GM21723 (cell line): Measurements from ENCODE around the gene DDX24.
A peak's percentile ranks its signal among the peaks of the same experiment; 100 is the strongest.

Source experiments
- ATAC-seq: cut with Tn5 transposase; IDR thresholded peaks from one replicate; pipeline ENCODE4 v1.9.1; 2021; ENCODE audit warnings: mild to moderate bottlenecking, moderate library complexity; ENCODE audit not compliant: unreplicated experiment

DDX24 gene, protein sequence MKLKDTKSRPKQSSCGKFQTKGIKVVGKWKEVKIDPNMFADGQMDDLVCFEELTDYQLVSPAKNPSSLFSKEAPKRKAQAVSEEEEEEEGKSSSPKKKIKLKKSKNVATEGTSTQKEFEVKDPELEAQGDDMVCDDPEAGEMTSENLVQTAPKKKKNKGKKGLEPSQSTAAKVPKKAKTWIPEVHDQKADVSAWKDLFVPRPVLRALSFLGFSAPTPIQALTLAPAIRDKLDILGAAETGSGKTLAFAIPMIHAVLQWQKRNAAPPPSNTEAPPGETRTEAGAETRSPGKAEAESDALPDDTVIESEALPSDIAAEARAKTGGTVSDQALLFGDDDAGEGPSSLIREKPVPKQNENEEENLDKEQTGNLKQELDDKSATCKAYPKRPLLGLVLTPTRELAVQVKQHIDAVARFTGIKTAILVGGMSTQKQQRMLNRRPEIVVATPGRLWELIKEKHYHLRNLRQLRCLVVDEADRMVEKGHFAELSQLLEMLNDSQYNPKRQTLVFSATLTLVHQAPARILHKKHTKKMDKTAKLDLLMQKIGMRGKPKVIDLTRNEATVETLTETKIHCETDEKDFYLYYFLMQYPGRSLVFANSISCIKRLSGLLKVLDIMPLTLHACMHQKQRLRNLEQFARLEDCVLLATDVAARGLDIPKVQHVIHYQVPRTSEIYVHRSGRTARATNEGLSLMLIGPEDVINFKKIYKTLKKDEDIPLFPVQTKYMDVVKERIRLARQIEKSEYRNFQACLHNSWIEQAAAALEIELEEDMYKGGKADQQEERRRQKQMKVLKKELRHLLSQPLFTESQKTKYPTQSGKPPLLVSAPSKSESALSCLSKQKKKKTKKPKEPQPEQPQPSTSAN

DNA sequence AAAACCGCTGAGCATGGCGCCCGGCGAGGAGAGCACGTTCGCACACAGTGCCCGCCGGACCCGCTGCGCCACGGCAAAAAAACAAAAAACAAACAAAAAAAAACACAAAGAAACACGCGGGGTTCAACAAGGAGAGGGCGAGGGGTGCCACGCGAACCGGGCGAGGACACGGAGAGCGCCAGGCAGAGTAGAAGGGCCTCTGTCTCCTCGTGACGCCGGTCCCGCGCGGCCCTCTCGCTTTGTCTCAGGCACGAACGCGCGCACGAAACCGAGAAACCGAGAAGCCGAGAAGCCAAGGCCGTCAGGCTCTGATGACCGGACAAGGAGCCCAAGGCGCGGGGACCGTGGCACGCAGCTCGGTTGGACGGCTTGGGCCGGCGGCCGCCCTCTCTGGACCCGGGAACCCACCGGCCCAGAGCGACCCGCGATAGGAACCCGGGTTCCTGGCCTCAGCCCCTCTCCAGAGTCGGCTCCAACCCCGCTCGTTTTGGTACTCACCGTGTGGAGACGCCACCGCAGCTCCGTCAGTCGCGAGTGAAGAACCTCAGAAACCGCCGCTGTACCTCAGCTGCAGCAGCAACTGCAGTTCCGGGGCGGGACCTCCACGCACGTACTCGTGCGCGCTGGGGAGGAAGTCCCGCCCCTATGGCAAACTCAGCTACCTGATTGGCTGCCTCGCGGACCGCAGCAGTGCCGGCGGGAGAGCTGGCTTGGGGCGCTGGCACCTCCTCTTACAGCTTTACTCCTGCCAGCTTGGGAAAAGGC, at the start of gene DDX24, which contains the start of gene IFI27L1:
TSS of gene DDX24 (minus strand) at position 582 of the 765 bp plus-strand sequence. CDS start 1,460 bp downstream, outside the sequence.
TSS of gene IFI27L1 (plus strand) at position 690 of the 765 bp plus-strand sequence. CDS start 15,628 bp downstream, outside the sequence.
- peak; percentile 99 for ATAC-seq

DNA sequence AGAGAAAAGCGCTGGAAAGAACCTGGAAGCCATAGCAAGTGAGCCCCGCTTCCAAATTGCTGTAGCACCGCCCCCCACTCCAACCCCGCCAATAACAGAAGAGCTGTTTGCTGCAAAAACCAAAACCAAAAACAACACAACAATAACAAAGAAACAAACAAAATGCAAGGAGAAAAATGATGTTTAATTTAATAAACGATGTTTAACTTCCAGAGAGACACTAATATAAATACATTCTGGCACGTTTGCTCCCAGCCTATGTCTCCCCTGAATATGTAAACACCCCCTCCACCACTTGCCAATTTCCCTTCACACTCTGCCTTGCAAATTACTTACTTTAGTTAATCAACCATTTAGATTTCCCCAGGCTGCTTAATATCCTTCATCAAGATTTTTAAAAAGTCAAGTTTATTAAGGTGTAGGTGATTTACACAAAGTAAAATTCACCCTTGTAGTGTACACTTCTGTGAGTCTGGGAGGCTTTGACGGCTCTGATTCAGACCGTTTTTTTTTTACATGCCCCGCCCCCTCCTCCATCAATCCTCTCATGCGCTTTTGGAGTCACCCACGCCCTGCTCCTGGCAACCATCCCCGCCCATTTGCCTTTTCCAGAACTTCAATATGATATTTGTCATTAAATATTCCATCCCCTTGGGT, 48.9 kb upstream of the DDX24 start:
- ATAC-seq = no peak

DNA sequence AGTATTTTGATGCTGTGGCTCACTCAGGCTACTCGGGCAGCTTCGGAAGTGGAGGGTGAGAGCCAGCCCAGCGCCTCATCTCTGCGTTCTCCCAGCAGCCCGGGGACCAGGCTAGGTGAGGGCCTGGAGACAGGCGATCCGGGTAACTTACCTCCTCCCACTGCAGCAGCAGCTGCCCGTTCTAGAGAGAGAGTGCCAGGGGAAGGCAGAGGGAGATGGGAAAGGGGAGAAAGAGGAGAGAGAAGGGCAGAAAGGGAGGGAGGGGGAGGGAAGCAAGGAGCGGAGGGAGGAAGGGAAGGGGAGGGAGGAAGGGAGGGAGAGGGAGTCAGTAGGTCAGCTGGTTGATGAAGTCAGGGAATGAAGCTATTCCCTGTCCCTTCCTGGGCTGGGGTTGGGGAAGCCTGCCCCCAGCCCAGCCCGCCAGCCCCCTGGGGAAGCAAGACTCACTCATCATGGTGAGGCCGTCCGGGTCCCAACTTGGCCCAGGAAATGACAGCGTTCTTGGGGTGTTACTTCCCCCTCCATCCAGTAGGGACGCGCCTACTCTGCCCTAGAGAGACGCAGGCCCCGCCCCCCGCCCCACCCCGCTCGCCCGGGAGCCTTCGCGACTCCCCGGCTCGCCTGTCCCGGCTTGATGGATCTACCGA, 48.2 kb upstream of the DDX24 start, which contains the start of gene IFI27L2:
TSS of gene IFI27L2 (minus strand) at position 494 of the 647 bp plus-strand sequence. CDS start at position 454, 40 bp downstream.
- ATAC-seq = peak; percentile 94

DNA sequence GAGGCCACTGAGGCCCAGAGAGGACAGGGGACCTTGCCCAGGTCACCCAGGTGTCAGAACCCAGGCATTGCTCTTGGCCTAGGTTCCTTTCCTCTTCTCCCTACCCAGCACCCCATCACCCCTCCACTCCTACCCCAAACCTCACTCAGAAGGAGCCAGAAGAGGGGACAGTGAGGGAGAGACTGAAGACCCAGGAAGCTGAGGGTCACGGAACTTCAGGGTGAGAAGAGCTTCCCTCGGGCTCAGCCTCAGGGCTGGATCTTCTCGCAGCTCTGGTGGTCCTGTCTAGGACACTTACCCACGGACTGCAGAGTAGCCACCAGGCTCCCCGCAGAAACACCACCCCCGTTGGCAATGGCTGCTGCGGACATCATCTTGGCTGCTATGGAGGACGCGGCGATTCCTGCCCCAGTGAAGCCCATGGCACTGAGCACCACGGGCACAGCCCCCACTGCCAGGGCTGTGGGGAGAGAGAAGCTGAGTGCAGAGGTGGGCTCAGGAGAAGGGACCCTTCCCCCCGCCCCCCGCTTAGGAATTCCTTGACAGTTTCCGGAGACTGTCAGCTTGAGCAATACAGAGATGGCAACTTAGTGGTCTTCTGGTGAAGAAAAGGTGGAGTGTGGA, 47.3 kb upstream of the DDX24 start:
- no peak for ATAC-seq

DNA sequence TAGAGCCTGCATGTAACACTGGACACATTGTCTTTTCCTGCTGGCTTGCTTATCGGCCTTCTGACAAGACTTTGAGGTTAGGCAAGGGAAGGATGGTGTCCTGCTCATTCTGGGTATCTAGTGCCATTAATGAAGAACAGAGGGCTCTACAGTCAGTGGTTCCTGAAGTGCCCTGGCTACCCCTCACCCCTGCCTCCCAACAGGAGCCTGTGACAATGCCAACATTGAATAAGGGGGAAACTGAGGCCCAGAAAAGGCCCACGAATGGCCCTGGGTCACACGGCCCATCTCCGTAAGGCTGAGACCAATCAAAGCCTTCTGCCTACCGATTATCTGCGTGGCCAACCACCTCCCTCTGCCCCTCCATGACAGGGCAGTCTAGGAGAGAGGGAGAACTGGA, 46.3 kb upstream of the DDX24 start:
- no peak for ATAC-seq

DNA sequence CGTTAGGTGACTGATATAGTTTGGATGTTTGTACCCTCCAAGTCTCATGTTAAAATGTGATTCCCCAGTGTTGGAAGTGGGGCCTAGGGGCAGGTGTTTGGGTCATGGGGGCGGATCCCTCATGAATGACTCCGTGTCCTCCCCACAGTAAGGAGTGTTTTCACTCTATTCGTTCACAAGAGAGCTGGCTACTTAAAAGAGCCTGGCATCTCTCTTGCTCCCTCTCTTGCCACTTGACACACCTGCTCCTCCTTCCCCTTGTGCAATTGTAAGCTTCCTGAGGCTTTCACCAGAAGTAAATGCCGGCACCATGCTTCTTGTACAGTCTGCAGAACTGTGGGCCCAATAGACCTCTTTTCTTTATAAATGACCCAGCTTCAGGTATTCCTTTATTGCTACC, 45.8 kb upstream of the DDX24 start:
- no peak for ATAC-seq

DNA sequence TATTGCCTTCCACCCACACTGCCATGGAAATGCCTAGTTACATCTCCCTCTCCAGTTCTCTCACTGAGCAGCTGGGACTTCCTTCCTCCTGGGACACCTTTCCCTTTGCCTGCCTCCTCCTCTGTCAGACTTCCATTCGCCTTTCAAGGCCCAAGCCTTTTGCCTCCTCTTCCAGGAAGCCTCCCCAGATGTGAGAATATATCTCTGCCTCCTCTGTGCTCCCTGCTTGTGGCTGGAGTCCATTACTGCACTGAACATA, 45.3 kb upstream of the DDX24 start:
- no peak for ATAC-seq

DNA sequence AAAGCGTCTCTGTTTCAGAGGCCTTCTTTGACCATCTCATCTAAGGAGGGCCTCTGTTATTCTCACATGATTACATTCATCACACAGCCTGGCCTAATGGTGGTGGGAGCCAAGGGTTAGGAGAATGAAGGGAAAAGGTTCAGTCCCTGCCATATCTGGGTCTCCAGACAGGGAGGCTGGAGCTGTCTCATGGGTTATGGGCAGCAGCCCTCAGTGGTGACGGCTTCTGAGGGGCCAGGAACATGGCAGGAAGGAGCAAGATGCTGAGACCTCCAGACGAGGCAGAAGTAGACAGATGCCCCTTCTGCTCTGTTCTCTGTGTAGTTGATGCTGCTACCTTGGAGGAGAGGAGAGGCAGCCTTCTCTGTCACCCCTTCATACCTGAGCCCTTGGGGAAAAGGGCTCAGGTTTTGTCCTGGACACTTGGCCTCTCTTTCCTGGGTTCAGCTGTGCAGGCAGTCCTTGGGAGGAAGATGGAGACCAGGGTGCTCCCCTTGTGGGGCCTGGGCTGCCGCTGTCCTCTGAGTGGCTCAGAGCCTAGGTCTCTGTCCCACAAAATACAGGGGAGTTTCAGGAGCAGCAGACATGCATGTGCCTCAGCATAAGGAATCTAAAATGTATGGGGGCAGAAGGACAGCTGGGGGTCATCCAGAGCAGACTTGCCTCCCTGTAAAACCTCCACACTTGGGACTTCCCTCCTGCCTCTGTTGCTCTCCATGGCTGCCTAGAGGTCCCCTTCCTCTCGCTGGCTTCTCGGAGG, 44.8 kb upstream of the DDX24 start:
- ATAC-seq = no peak

DNA sequence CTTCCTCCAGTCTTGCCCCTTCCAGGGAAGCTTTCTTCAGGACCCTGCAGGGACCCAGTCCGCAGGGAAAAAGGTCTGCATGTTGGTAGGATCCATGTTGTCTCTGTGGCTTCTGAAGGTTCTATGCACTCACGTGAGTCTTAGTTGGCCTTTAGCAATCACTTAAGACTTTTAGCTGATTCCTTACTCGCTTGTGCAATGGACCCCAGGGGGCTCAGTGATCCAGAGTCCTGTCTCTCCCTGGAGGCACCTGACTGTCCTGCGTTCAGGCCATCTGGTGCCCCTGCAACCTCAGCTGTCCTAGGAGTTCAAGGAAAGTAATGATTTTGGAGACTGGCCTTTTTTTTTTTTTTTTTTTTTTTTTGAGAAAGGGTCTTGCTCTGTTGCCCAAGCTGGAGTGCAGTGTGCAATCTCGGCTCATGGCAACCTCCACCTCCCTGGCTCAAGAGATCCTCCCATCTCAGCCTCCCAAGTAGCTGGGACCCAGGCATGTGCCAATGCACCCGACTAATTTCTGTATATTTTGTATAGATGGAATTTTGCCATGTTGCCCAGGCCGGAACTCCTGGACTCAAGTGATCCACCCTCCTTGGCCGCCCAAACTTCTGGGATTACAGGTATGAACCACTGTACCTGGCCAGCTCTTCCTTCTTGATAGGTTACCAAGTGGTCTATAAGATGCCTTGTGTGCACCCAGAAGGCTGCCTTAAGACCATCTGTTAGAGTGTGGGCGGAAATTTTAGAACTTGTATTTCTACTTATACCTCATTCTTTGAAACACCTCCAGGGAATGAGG, 43.8 kb upstream of the DDX24 start:
- no peak for ATAC-seq

DNA sequence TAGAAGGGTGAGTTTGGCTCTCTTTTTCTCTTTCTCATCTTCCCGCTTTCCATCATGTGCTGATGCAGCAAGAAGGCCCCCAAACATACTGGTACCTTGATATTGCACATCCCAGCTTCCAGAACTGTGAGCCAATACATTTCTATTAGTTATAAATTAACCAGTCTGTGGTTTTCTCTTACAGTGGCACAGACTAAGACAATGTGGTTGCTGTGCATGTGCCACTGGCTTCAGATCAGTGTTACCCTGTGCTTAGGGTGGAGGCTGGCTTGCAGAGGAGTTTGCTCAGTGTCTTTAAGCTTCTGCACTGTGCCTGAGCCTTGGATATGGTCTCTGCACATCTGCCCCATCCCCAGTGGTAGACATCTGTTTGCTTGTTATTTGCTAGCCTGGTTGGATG, 42.9 kb upstream of the DDX24 start:
- ATAC-seq = no peak

DNA sequence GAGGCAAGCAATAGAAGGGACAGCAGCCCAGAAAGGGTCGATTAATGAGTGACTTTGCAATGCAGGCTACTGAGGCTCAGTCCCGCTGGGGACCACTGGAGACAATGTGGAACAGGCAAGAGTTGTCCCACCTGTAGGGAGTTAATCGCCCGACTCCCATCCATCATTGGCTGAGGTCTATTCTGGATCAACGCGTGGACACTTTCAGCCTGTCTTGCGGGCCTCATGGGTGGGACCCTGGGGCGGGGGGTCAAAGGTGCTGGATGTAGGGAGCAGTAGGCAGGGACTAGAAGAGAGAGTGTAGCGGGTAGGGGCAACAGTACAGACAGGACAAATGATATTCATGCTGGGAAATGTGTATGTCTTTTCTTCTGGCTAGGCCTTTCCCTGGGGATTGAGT, 42.3 kb upstream of the DDX24 start:
- no peak for ATAC-seq

DNA sequence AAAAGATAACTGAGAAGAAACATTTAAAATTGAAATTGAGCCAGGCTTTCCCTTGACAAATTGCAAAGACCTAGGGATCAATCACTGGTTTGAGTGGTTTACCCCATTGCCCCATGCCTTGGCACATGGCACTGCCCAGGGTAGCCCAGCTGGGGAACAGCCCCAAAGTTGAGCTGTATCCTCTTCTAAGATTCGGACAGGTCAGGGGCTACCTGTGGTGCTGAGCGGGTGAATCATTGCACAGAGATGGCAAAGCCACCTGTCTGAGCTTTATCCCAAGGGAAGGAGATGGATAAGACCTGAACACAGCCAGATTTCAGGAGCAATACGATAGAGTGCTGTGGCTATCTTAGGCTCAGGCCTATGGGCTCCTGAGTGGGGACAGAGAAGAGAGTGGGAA, 41.4 kb upstream of the DDX24 start:
- ATAC-seq = no peak

DNA sequence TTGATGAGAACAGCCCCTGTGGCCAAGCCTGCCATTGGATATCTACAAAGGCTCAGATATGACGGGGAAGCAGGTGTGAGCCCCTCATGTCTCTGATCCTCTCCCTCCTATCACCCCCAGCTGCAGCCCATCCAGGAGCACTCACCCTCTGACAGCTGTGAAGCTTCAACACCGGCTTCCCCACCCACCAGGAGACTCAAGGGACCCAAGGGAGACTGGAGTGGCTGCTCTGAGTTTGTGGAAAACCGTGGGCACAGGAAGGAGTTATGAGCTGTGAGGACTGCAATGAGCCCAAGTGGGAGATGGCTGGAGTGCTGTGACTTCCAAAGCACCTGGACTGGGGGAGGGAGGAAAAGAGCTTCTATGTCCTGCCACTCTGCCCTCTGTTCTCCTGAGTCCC, 40.5 kb upstream of the DDX24 start:
- ATAC-seq = no peak

DNA sequence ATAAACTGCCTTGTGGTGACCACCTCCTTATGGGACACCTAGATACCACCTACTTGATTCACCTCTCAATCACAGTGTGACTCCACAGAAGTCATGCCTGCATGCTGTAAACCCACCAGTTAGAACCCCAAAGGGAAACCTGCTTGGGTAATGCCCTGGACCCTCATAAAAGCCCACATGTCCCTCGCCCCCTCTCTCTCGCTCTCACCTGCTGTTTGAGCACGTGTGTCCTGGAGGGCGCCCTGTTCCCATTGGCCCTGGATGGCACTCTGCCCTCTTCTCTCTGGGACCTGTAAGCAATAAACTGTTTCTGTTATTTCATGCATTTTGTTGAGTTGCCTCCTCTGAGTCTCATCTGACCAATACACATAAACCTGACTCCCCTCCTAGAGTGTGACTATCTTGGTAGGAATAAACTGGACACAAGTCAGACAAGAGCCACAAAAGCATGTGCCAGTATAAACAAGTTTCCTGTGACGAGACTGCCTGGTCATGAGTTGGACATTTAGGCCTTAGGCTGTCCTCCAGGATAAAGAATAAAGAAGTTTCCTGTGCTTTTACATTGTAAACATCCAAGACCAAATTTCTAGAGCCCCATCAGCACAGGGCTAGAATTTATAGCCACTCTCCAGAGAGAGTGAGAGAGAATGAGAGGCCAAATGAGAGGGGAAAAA, 39.8 kb upstream of the DDX24 start:
- no peak for ATAC-seq

DNA sequence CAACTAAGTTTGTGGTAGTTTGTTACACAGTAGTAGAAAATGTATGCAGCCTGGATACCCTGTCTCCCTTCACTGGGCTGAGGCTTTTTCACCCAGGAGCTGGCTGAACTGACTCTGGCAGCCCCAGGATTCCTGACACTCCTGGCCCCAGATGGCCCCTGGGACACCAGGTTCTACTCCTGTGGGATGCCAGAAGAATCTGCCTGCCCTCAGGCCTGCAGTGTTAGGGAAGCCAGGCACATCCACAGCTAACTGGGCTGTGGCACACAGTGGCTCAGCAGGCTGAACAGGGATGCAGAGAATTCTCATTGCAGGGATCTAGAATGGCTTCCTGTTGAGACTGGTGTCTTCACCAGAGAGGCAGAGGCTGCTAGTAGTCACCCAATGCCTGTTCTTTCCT, 38.1 kb upstream of the DDX24 start:
- no peak for ATAC-seq

DNA sequence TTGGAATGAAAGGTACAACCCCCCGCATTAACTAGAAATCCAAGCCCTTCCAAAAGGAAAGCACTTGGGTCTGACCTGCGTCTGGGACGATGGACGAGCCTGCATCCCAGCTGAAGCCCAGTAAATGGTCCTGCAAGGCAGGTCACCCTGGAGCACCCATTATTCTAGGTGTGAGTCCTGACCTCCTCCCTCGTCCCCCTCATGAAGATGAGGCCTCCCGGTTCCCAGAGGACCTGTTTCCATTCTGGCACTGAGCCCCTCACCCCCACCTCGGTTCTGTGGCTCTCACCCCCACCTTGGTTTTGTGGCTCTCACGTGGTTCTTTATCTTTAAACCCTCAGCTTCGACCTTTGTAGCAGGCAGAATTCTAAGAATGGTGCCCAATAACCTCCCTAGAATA, 36.9 kb upstream of the DDX24 start:
- no peak for ATAC-seq

DNA sequence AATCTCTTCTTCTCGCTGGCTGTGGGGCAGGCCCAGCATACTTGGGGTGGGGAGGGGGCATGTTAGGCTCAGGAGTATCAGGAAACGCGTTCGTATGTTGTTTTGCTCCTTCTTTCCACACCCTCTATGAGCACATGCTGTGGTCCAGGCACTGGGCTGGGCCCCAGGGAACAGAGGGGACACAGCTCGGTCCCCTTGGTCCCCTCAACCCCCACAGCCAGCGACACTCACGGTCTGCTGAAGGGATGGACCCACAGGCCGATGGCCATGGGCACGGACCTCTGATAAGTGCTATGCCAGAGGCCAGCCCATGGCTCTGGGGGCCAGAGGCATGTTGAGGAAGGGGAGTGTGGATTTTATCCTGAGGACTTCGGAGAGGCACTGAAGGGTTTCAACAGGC, 35.7 kb upstream of the DDX24 start:
- ATAC-seq = no peak

DNA sequence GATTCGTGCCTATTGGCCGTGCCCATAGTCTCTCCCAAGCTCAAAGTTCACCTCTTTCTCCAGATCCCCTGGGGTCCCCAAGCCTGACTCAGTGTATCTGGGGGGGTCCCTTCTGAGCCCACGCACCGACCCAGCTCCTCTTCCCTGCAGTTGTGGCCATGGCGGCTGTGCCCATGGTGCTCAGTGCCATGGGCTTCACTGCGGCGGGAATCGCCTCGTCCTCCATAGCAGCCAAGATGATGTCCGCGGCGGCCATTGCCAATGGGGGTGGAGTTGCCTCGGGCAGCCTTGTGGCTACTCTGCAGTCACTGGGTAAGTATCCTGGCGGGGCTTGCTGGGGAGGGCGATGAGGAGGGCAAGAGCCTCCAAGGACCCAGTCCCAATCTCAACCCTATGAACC, 34.6 kb upstream of the DDX24 start:
- ATAC-seq = no peak
